WTC11 (cell line): ENCODE measurements around the gene SCNN1A. TPM values are rescaled to one million over a fixed set of nuclear protein-coding genes. Genes with fewer than 3 reads are reported as not detected.
A peak's percentile ranks its signal among the peaks of the same experiment; 100 is the strongest.

Source experiments
- ATAC-seq: fragments of 200-7000 bp; cut with Tn5 transposase; 2 replicates; pipeline ENCODE4 v1.10.0; 2021; ENCODE audit warnings: mild to moderate bottlenecking, moderate library complexity
- CTCF ChIA-PET: fragments of 300-600 bp; sonication (Branson Sonifier 250); formaldehyde crosslinking; loops from one replicate; lab custom pipeline; 2021; ENCODE audit warnings: antibody characterized with exemption; lab: Charles Lee
- POLR2A ChIA-PET: fragments of 350-600 bp; sonication (Branson Sonifier 250); formaldehyde crosslinking; loops from one replicate; lab custom pipeline; 2021; ENCODE audit warnings: antibody characterized with exemption; lab: Charles Lee
- DNase-seq: peaks from one replicate; pipeline ENCODE4 v3.0.0; 2021; ENCODE audit warnings: low spot score
- H3K27ac Mint-ChIP-seq: 2 replicates; pipeline ENCODE4 v1.8.0; 2021; ENCODE audit warnings: mixed read lengths
- H3K27me3 Mint-ChIP-seq: 2 replicates; pipeline ENCODE4 v1.8.0; 2021; ENCODE audit warnings: low read depth, mild to moderate bottlenecking, moderate library complexity, mixed read lengths
- H3K36me3 Mint-ChIP-seq: 2 replicates; pipeline ENCODE4 v1.8.0; 2021; ENCODE audit warnings: mixed read lengths
- H3K4me1 Mint-ChIP-seq: 2 replicates; pipeline ENCODE4 v1.8.0; 2022; ENCODE audit warnings: mixed read lengths
- H3K4me3 Mint-ChIP-seq: 2 replicates; pipeline ENCODE4 v1.8.0; 2021; ENCODE audit warnings: mild to moderate bottlenecking, moderate library complexity, mixed read lengths
- H3K9me3 Mint-ChIP-seq: 2 replicates; pipeline ENCODE4 v1.8.0; 2021; ENCODE audit warnings: mixed read lengths
- CREM ChIP-seq: sonication (generic); formaldehyde crosslinking; IDR thresholded peaks from 2 replicates; pipeline ENCODE4 v1.8.1; 2022; ENCODE audit warnings: mild to moderate bottlenecking, missing genetic modification reagents, moderate library complexity
- ETV6 ChIP-seq: sonication (generic); formaldehyde crosslinking; IDR thresholded peaks from 2 replicates; pipeline ENCODE4 v1.8.1; 2022; ENCODE audit warnings: mild to moderate bottlenecking, missing genetic modification reagents
- FOXK1 ChIP-seq: sonication (generic); formaldehyde crosslinking; IDR thresholded peaks from 2 replicates; pipeline ENCODE4 v1.8.0; 2022; ENCODE audit warnings: mild to moderate bottlenecking, moderate library complexity, missing genetic modification reagents
- FOXP1 ChIP-seq: sonication (generic); formaldehyde crosslinking; IDR thresholded peaks from 2 replicates; pipeline ENCODE4 v1.8.0; 2022; ENCODE audit warnings: missing genetic modification reagents, mild to moderate bottlenecking, moderate library complexity, borderline replicate concordance
- GABPB1 ChIP-seq: sonication (generic); formaldehyde crosslinking; IDR thresholded peaks from 2 replicates; pipeline ENCODE4 v1.8.1; 2023; ENCODE audit warnings: mild to moderate bottlenecking, missing genetic modification reagents
- MAX ChIP-seq: sonication (generic); formaldehyde crosslinking; IDR thresholded peaks from 2 replicates; pipeline ENCODE4 v1.8.0; 2022; ENCODE audit warnings: mild to moderate bottlenecking, missing genetic modification reagents
- NFE2L1 ChIP-seq: sonication (generic); formaldehyde crosslinking; IDR thresholded peaks from 2 replicates; pipeline ENCODE4 v1.8.1; 2023; ENCODE audit warnings: missing genetic modification reagents
- PRDM15 ChIP-seq: sonication (generic); formaldehyde crosslinking; IDR thresholded peaks from 2 replicates; pipeline ENCODE4 v1.8.0; 2022; ENCODE audit warnings: missing genetic modification reagents
- SP1 ChIP-seq: sonication (generic); formaldehyde crosslinking; conservative IDR thresholded peaks from 2 replicates; pipeline ENCODE4 v1.8.1; 2022; ENCODE audit warnings: missing genetic modification reagents
- TCF7 ChIP-seq: sonication (generic); formaldehyde crosslinking; IDR thresholded peaks from 2 replicates; pipeline ENCODE4 v1.8.0; 2022; ENCODE audit warnings: mild to moderate bottlenecking, low read depth, missing genetic modification reagents, moderate library complexity
- TP53 ChIP-seq: sonication (generic); formaldehyde crosslinking; IDR thresholded peaks from 2 replicates; pipeline ENCODE4 v1.8.1; 2023; ENCODE audit warnings: mild to moderate bottlenecking, missing genetic modification reagents
- USF2 ChIP-seq: sonication (generic); formaldehyde crosslinking; IDR thresholded peaks from 2 replicates; pipeline ENCODE4 v1.8.1; 2023; ENCODE audit warnings: mild to moderate bottlenecking, missing genetic modification reagents, moderate library complexity
- ZNF263 ChIP-seq: sonication (generic); formaldehyde crosslinking; IDR thresholded peaks from 2 replicates; pipeline ENCODE4 v1.8.1; 2022; ENCODE audit warnings: low read depth, mild to moderate bottlenecking, moderate library complexity, missing genetic modification reagents
- ZNF416 ChIP-seq: fragments of 250-450 bp; sonication (Bioruptor Pico); IDR thresholded peaks from 2 replicates; pipeline ENCODE4 v1.9.0; 2021; ENCODE audit warnings: mild to moderate bottlenecking, inconsistent platforms
- ZNF423 ChIP-seq: fragments of 250-450 bp; sonication (Bioruptor Pico); IDR thresholded peaks from 2 replicates; pipeline ENCODE4 v2.1.2; 2022; ENCODE audit warnings: mild to moderate bottlenecking, moderate library complexity
- total RNA-seq: library from RNA; stranded (reverse); gene quantifications from 3 replicates; pipeline ENCODE4 v1.2.3, GENCODE V29; 2021
- TF ChIP-seq, protein P1 (sequence below): sonication (generic); formaldehyde crosslinking; IDR thresholded peaks from 2 replicates; pipeline ENCODE4 v1.8.1; 2023; ENCODE audit warnings: mild to moderate bottlenecking, missing genetic modification reagents
- TF ChIP-seq, protein P2 (sequence below): sonication (generic); formaldehyde crosslinking; IDR thresholded peaks from 2 replicates; pipeline ENCODE4 v1.8.0; 2022; ENCODE audit warnings: mild to moderate bottlenecking, missing genetic modification reagents
- TF ChIP-seq, protein P3 (sequence below): fragments of 250-450 bp; sonication (Bioruptor Pico); IDR thresholded peaks from 2 replicates; pipeline ENCODE4 v1.8.0; 2021; ENCODE audit warnings: mild to moderate bottlenecking

SCNN1A gene
- total RNA-seq, 1 experiment from 2014 or later = 100 TPM

GRCh38 chr12:6336079-6336888 is 39.1 kb downstream of the SCNN1A start:
- peak; percentile 25; the same call in 1 of the 2 replicates for TF ChIP-seq ZNF423 (CRISPR knock-in tag)
- peak; percentile 39; the same call in 1 of the 2 replicates for TF ChIP-seq MAX (CRISPR knock-in tag)
- TF ChIP-seq CREM (CRISPR knock-in tag) = 0 out of 2 replicates have a peak, but pooled peaks have one; percentile 52
- peak; percentile 80 for TF ChIP-seq SP1 (CRISPR knock-in tag)
- TF ChIP-seq, protein P1, sequence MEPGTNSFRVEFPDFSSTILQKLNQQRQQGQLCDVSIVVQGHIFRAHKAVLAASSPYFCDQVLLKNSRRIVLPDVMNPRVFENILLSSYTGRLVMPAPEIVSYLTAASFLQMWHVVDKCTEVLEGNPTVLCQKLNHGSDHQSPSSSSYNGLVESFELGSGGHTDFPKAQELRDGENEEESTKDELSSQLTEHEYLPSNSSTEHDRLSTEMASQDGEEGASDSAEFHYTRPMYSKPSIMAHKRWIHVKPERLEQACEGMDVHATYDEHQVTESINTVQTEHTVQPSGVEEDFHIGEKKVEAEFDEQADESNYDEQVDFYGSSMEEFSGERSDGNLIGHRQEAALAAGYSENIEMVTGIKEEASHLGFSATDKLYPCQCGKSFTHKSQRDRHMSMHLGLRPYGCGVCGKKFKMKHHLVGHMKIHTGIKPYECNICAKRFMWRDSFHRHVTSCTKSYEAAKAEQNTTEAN = peak; percentile 59; the same call in 1 of the 2 replicates
- no peak for TF ChIP-seq ZNF416
- TF ChIP-seq ZNF263 (CRISPR knock-in tag) = no peak
- peak; percentile 18; the same call in 1 of the 2 replicates for TF ChIP-seq GABPB1 (CRISPR knock-in tag)
- TF ChIP-seq ETV6 = peak; percentile 69
- no peak for TF ChIP-seq FOXP1 (CRISPR knock-in tag)
- TF ChIP-seq, protein P2, sequence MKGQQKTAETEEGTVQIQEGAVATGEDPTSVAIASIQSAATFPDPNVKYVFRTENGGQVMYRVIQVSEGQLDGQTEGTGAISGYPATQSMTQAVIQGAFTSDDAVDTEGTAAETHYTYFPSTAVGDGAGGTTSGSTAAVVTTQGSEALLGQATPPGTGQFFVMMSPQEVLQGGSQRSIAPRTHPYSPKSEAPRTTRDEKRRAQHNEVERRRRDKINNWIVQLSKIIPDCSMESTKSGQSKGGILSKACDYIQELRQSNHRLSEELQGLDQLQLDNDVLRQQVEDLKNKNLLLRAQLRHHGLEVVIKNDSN (CRISPR knock-in tag) = peak; percentile 79
- TF ChIP-seq USF2 (CRISPR knock-in tag) = peak; percentile 83
- TF ChIP-seq TCF7 (CRISPR knock-in tag) = no peak
- TF ChIP-seq PRDM15 (CRISPR knock-in tag) = peak; percentile 83
- peak; percentile 21; the same call in 1 of the 2 replicates for TF ChIP-seq FOXK1 (CRISPR knock-in tag)
- TF ChIP-seq, protein P3, sequence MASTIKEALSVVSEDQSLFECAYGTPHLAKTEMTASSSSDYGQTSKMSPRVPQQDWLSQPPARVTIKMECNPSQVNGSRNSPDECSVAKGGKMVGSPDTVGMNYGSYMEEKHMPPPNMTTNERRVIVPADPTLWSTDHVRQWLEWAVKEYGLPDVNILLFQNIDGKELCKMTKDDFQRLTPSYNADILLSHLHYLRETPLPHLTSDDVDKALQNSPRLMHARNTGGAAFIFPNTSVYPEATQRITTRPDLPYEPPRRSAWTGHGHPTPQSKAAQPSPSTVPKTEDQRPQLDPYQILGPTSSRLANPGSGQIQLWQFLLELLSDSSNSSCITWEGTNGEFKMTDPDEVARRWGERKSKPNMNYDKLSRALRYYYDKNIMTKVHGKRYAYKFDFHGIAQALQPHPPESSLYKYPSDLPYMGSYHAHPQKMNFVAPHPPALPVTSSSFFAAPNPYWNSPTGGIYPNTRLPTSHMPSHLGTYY = no peak
- peak; percentile 99 for TF ChIP-seq NFE2L1 (CRISPR knock-in tag)
- 0 out of 2 replicates have a peak, but pooled peaks have one; percentile 33 for TF ChIP-seq TP53 (CRISPR knock-in tag)
- POLR2A ChIA-PET = interaction anchor here (0.6 to 3.3 kb wide), 19 partner anchors 9 to 533 kb away, joined by 3 to 48 read pairs (median 4); partner anchors contain the start of genes GAPDH, LTBR, SCNN1A and TAPBPL
- CTCF ChIA-PET = interaction anchor here (0.7 to 3.6 kb wide), 22 partner anchors 8 to 353 kb away, joined by 3 to 41 read pairs (median 6); partner anchors contain the start of genes MRPL51, PLEKHG6, SCNN1A and VAMP1
- Mint-ChIP-seq H3K36me3 (peaks cover 29% of the 10 kb centered on the region), H3K9me3 (no peaks in the 10 kb centered on the region), H3K27ac (no peak overlapping the region), H3K4me1 (peaks cover 18% of the 10 kb centered on the region), H3K27me3 (no peaks in the 10 kb centered on the region), H3K4me3 (no peak overlapping the region; the same call in none of the 2 replicates)
- DNase-seq (peak; percentile 95), ATAC-seq (peak; percentile 92)
